ENCODE measurements around the gene SLC29A3.

Gene SLC29A3

GRCh38 chr10:71324743-71325142, 5.7 kb downstream of the SLC29A3 start:
- no peak for DNase-seq

GRCh38 chr10:71325267-71325666, 6.2 kb downstream of the SLC29A3 start:
- no peak for DNase-seq

- no peak for DNase-seq
Observed at GRCh38 chr10:71326464-71326881, 7.4 kb downstream of the SLC29A3 start.

GRCh38 chr10:71330789-71331404, 11.8 kb downstream of the SLC29A3 start:
- DNase-seq, result no peak

- no peak for DNase-seq
Observed at GRCh38 chr10:71331736-71332135, 12.7 kb downstream of the SLC29A3 start.

DNA sequence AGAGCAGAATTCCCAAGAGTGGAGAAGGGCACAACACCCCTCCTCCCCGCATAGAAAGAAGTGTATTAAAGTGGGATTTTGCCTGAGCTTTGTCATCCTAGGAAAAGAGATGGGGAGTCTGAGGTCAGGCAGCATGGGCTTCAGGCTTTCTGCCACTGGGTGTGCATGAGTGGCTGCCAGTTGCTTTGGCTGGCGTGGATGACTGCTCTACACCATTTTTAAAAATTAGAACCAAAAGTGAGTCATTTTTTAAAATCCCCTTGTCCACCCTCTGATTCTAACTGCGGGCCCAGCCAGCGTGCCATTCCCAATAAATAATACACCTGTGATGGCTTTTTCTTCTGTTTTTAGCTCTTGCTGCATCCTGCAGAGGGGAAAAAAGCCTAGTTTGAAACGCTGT, 13.4 kb downstream of the SLC29A3 start:
- no peak for DNase-seq

GRCh38 chr10:71333129-71333887, 14.2 kb downstream of the SLC29A3 start:
- no peak for DNase-seq

GRCh38 chr10:71334221-71334791, 15.2 kb downstream of the SLC29A3 start:
- no peak for DNase-seq

GRCh38 chr10:71335173-71335708, 16.2 kb downstream of the SLC29A3 start:
- DNase-seq, result no peak

GRCh38 chr10:71336632-71337031, 17.6 kb downstream of the SLC29A3 start:
- no peak for DNase-seq

- no peak for DNase-seq
Observed at GRCh38 chr10:71337219-71337701, 18.2 kb downstream of the SLC29A3 start.

- DNase-seq, result no peak
Observed at GRCh38 chr10:71338728-71339495, 19.9 kb downstream of the SLC29A3 start.

DNA sequence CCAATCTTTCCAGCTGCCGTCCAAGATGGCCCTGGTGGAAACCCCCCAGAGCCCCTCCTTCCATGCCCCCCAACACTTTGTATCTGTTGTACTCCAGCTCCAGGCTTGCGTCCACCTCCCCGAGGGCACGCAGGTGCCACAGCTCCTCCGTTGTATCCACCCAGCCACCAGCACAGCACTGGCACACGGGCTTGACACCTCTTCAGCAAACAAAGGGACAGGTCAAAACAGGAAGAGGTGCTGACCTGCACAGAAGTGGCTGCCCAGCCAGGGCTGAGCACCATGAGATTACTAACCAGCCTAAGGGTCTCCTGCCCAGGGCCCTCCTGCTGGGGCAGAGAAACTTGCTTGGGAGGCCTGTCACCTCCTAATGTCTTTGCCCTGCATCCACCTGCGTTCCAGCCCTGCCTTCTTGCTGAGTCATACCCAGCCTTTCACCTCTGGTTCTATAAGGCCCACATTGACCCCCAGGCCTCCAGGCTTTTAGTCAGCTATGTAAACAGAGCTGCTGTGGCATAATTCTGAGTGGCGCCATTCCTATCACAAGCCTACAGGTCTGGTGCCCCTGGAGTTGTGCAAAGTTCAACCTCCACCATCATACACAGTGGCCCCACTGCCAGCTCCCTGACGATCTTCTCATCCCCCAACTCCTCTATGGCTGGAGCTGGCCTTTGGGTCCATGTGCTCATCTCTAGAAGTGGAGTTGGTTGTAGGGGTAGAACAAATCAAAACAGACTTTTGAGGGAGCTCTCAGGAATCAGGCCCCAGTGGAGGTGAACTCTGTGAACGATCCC, 20.9 kb downstream of the SLC29A3 start:
- peak; percentile 9 for DNase-seq

- DNase-seq, result no peak
Observed at GRCh38 chr10:71342573-71343391, 23.7 kb downstream of the SLC29A3 start.

DNA sequence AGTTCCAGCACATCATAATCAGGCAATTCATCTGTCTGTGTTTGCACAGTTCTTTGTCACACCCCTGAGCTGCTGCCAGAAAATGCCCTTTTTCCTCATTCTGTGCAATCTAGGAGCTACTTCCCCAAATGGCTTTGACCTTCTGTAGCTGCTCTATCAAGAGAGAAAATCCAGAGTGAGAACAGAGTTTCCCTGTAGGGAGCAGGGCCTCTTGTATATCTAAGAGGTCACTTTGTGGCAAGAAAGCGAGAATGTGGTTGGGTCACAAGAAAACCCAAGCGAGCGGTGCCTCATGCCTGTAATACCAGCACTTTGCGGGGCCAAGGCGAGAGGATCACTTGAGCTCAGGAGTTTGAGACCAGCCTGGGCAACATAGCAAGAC, 24.3 kb downstream of the SLC29A3 start:
- no peak for DNase-seq

- DNase-seq, result no peak
Observed at GRCh38 chr10:71344154-71344925, 25.3 kb downstream of the SLC29A3 start.

GRCh38 chr10:71344993-71345480, 26.0 kb downstream of the SLC29A3 start:
- no peak for DNase-seq

DNA sequence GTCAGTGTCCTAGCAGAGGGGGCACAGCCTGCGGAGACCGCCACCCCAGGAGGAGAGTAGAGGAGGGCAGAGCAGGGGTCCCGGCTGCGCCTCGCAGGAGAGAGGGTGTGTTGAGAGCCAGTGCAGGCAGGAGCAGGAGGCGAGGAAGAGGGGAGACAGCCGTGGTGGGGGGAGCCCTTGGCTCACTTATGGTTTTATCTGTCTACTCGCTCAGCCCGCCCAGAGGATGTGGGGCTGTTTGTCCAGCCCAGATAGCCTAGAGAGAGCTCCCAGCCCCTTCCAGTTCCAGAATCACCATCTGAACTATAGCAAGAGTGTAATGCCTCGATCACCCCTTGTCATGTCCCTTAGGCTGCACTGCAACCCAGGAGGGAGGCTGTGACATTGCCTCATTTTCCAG, 26.6 kb downstream of the SLC29A3 start:
- DNase-seq, result no peak

DNA sequence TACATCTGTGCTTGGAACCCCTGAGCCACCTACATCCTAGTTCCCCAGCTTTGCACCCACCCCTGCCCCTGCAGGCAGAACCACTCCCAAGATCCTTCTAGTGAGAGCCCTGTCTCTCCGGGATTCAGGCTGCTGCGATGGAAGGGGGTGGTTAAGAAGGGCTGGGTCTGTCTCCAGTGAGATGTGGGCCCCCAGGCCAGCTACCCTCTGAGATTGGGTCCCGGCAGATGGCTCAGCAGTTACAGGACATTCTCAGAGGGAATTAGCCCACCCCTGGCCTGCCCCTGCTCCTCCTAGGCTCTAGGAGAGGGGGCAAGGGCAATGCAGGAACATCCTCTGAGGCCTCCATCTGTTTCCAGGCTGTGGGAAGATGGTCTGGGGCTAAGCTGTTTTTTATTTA, 27.7 kb downstream of the SLC29A3 start:
- no peak for DNase-seq
